K562 (cell line): ENCODE measurements around the gene KLHL25. TPM values are rescaled to one million over a fixed set of nuclear protein-coding genes. Genes with fewer than 3 reads are reported as not detected.

Experiments
- ATAC-seq: fragments of 200-7000 bp; cut with Tn5 transposase; 3 replicates; pipeline ENCODE4 v1.9.1; 2020; ENCODE audit warnings: moderate library complexity
- BruUV-seq: library from RNA; stranded (reverse); fragments of 400-500 nt; replicated peaks from 2 replicates; lab custom pipeline; 2021; lab: Mats Ljungman, UMichigan
- CTCF ChIA-PET: fragments of 300-600 bp; formaldehyde crosslinking; extraction: SDS; loops from one replicate; lab custom pipeline; 2021; ENCODE audit warnings: low intra/inter-chr PET ratio; lab: Yijun Ruan, JAX
- POLR2A ChIA-PET: fragments of 300-600, 350-650 bp; sonication (Branson Sonifier 250); formaldehyde crosslinking; extraction: SDS; loops from one replicate; lab custom pipeline; 2021; ENCODE audit warnings: antibody characterized with exemption, inconsistent platforms; lab: Yijun Ruan, JAX
- DNase-seq, 4 experiments: peaks; one replicate each; pipeline versions ENCODE4 v3.0.0 to v3.0.0-alpha.2; 2011 to 2018; ENCODE audit warnings: low spot score in 3 of 4, mixed read lengths in 3 of 4; ENCODE audit errors: extremely low read depth in 1 of 4
- FAIRE-seq: peaks from 2 replicates; lab custom pipeline; 2011; peaks lifted over from hg19 to GRCh38; lab: Jason Lieb, UNC
- H2AFZ ChIP-seq: 2 replicates; pipeline ENCODE4 v1.6.0; 2011; ENCODE audit warnings: low read depth, low read length, control low read depth, inconsistent platforms
- H3K27ac ChIP-seq: fragments of 200-600 bp; 3 replicates; pipeline ENCODE4 v1.8.0; 2011; ENCODE audit warnings: low read depth, mild to moderate bottlenecking, control low read depth, inconsistent platforms, low read length, moderate library complexity, mixed read lengths; ENCODE audit errors: extremely low read depth
- H3K27me3 ChIP-seq, 2 experiments: fragments of 300-600 bp in 1 of 2; 2 replicates in 1 of 2; 3 replicates in 1 of 2; pipeline versions ENCODE4 v1.6.0 to v1.8.0; 2011; ENCODE audit warnings: inconsistent platforms in 2 of 2, low read length in 2 of 2, mild to moderate bottlenecking in 1 of 2, mixed read lengths in 1 of 2, moderate library complexity in 1 of 2; ENCODE audit not compliant: control insufficient read depth in 2 of 2, insufficient read depth in 2 of 2
- H3K36me3 ChIP-seq: fragments of 300-600 bp; 3 replicates; pipeline ENCODE4 v1.8.0; 2011; ENCODE audit warnings: mild to moderate bottlenecking, low read length, inconsistent platforms; ENCODE audit not compliant: control insufficient read depth, insufficient read depth
- H3K4me1 ChIP-seq, 2 experiments: fragments of 200-600 bp in 1 of 2; replicated peaks in 1 of 2; 2 replicates in 1 of 2; 3 replicates in 1 of 2; pipeline versions ENCODE4 v1.5.1 to v1.8.0; 2011; ENCODE audit warnings: inconsistent platforms in 2 of 2, low read length in 2 of 2, mild to moderate bottlenecking in 1 of 2, mixed read lengths in 1 of 2, moderate library complexity in 1 of 2; ENCODE audit not compliant: control insufficient read depth in 2 of 2, insufficient read depth in 2 of 2
- H3K4me2 ChIP-seq: 2 replicates; pipeline ENCODE4 v1.6.1; 2011; ENCODE audit warnings: low read length, control low read depth, inconsistent platforms, mixed read lengths; ENCODE audit not compliant: insufficient read depth
- H3K4me3 ChIP-seq: fragments of 200-600 bp; sonication (generic), shearing (Covaris generic); 2 replicates; pipeline ENCODE4 v1.5.1; 2016; ENCODE audit warnings: control low read depth, inconsistent platforms
- H3K79me2 ChIP-seq: fragments of 200-600 bp; 3 replicates; pipeline ENCODE4 v1.8.0; 2011; ENCODE audit warnings: low read length, inconsistent platforms; ENCODE audit not compliant: control insufficient read depth, insufficient read depth
- H3K9ac ChIP-seq, 2 experiments: 2 replicates each; pipeline versions ENCODE4 v1.6.0 to v1.6.1; 2011; ENCODE audit warnings: low read depth in 2 of 2, low read length in 2 of 2, control low read depth in 1 of 2, inconsistent platforms in 1 of 2, mild to moderate bottlenecking in 1 of 2, mixed read lengths in 1 of 2; ENCODE audit not compliant: insufficient read depth in 1 of 2
- H3K9me1 ChIP-seq: one replicate; pipeline ENCODE4 v1.6.0; 2011; ENCODE audit warnings: inconsistent platforms, mild to moderate bottlenecking, low read length, moderate library complexity; ENCODE audit not compliant: control insufficient read depth, insufficient read depth
- H3K9me3 ChIP-seq: replicated peaks from 2 replicates; pipeline ENCODE4 v1.5.1; 2011; ENCODE audit warnings: low read depth, low read length, inconsistent platforms; ENCODE audit not compliant: control insufficient read depth, insufficient read depth
- H4K20me1 ChIP-seq: replicated peaks from 2 replicates; pipeline ENCODE4 v1.6.1; 2011; ENCODE audit warnings: low read length, inconsistent platforms, mixed read lengths; ENCODE audit not compliant: control insufficient read depth, insufficient read depth
- BRF1 ChIP-seq: IDR thresholded peaks from 3 replicates; pipeline ENCODE4 v1.6.1; 2011; ENCODE audit warnings: borderline replicate concordance, mild to moderate bottlenecking; ENCODE audit not compliant: insufficient read length; ENCODE audit errors: extremely low read depth
- CBX1 ChIP-seq: sonication (generic); IDR thresholded peaks from 2 replicates; pipeline ENCODE4 v1.6.1; 2016; ENCODE audit warnings: antibody characterized with exemption, low read depth, mild to moderate bottlenecking
- GTF2B ChIP-seq: IDR thresholded peaks from 2 replicates; pipeline ENCODE4 v1.6.1; 2011; ENCODE audit not compliant: insufficient read length; ENCODE audit errors: extremely low read depth
- HMG20A ChIP-seq: fragments of 450-650 bp; formaldehyde crosslinking; conservative IDR thresholded peaks from 2 replicates; pipeline ENCODE4 v1.4.0; 2020; ENCODE audit warnings: mild to moderate bottlenecking, mixed read lengths
- KAT7 ChIP-seq: sonication (generic); formaldehyde crosslinking; IDR thresholded peaks from 2 replicates; pipeline ENCODE4 v1.8.0; 2022; ENCODE audit warnings: missing genetic modification reagents, mild to moderate bottlenecking, borderline replicate concordance
- THRB ChIP-seq: fragments of 450-650 bp; formaldehyde crosslinking; conservative IDR thresholded peaks from 2 replicates; pipeline ENCODE4 v1.4.0; 2022; ENCODE audit warnings: mild to moderate bottlenecking, missing genetic modification characterization
- ZNF717 ChIP-seq: fragments of 250-450 bp; sonication (Bioruptor Pico); IDR thresholded peaks from 2 replicates; pipeline ENCODE4 v1.5.0; 2021
- WGBS: fragments of 100-300 bp; shearing (Covaris generic); methylation state at CpG from one replicate; pipeline ENCODE4 v1.1.6; 2016; ENCODE audit warnings: low coverage, mixed read lengths; ENCODE audit not compliant: insufficient coverage; ENCODE audit errors: missing lambda C conversion rate; 5-methylcytosine and 5-hydroxymethylcytosine counted together
- in situ Hi-C: fragments of 300-500 bp; cut with MboI; formaldehyde crosslinking; loops from 4 replicates; pipeline ENCODE4 v1.15.0; 2018; ENCODE audit warnings: inconsistent platforms, mixed read lengths
- intact Hi-C: fragments of 100-400 bp; cut with micrococcal nuclease; formaldehyde crosslinking; loops from 2 replicates; pipeline ENCODE4 v1.14.2; 2022
- polyA plus RNA-seq, 8 experiments: library from polyadenylated mRNA; depleted of rRNA in 4 of 8; stranded (reverse) in 5 of 8; unstranded in 3 of 8; fragments of >200 nt; fragmentation: Nextera tagmentation in 2 of 8; fragmentation: Illumina TruSeq in 1 of 8; extraction: Ambion mirVana in 2 of 8; extraction: Trizol in 1 of 8; gene quantifications; 2 replicates each; pipeline versions ENCODE4 v1.2.1 to v1.2.3, GENCODE V29; 2011 to 2014; ENCODE audit warnings: inconsistent platforms in 1 of 8, missing spikeins in 1 of 8
- total RNA-seq, 7 experiments: library from RNA; depleted of rRNA in 6 of 7; stranded (reverse); fragments of >200 nt in 6 of 7; fragmentation: Illumina TruSeq in 2 of 7; extraction: Trizol in 2 of 7; gene quantifications; 2 replicates each; pipeline versions ENCODE4 v1.2.1 to v1.2.3, GENCODE V29; 2011 to 2021; ENCODE audit warnings: low replicate concordance in 1 of 7
- TF ChIP-seq, protein P1 (sequence below): fragments of 250-450 bp; sonication (Bioruptor Pico); IDR thresholded peaks from 2 replicates; pipeline ENCODE4 v1.5.0; 2020; ENCODE audit warnings: mild to moderate bottlenecking

KLHL25 gene
- total and polyA plus RNA-seq, 9 of the 15 experiments (the other 6 are each of a cell fraction or from before 2014, with no cell fraction given) = 0.04 to 0.14 (median 0.10) TPM; not detected in 3

DNA sequence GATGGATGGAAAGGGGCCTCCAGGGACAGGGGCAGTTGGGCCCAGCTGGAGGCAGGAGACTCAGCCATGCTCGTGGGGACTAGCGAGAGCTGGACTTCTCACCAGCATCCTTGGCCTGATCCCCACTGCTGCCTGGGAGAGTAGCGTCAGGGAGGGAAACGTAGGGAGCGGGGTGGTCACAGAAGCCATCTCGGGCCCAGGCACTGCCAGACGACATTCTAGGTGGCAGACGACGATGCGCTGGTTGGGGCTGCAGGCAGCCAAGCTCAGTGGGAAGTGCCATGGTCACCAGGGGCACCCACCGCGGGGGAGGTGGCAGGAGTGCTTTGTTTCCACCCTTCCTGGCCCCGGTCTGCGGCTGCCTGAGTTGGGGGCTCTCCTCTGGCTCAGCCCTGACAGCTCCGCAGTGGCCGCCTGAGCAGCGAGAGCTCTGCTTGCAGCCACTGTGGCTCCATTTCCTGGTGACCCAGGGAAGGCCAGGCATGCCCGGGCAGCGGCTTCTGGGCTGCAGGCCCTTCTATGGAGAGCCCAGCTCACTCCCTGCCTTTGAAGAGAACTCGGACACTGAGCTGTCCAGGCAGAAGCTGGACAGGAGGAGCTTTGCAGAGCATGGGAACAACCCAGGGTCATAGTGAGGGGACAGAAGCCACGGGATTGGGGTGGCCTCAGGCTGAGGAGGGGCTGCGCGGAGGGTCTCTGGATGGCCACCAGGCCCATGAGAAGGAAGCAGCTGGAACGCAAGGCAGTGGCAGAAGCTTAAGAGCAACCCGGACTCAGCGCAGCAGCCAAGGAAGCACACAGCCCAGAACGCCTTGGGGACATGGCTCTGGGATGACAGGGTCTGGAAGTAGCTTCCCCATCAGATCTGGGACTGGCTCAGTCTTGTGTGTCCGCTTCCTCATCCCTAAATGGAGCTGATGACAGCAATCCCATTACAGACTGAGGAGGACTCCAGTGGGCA lies 30.8 kb downstream of the KLHL25 start (continued):
- no peak for TF ChIP-seq KAT7 (CRISPR knock-in tag)
- no peak for TF ChIP-seq THRB (CRISPR knock-in tag)

DNA sequence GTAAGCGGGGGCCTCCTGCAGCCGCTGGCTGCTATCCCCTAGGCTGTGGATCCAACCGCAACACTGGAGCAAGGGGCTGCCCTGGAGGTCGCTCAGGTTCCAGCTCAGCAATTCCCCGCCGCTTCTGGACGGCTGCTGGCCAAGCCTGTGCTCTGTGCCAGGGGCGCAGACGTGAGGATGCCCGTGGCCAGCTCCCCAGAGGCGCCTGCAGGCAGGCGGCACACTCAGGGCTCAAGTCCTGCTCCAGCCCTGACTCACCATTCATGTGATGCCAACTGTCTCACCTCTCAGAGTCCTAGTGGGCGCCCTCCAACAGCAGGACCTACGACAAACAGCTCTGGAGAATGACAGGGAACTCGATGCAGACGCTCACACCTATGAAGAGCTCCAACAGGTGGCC lies 31.6 kb downstream of the KLHL25 start:
- Histone ChIP-seq H3K9me1 (peaks cover 3% of the 10 kb centered on the region), H3K9ac (no peak overlapping the region), H3K4me1 (no peaks in the 10 kb centered on the region), H3K27me3 (peaks cover 2 to 51% of the 10 kb centered on the region in 2 experiments; a peak in 3 of 5 replicates), H3K4me2 (no peak overlapping the region), H4K20me1 (no peaks in the 10 kb centered on the region; the same call in 1 of the 2 replicates), H3K9me3 (no peaks in the 10 kb centered on the region), H3K4me3 (no peak overlapping the region), H3K79me2 (no peaks in the 10 kb centered on the region), H3K27ac (no peak overlapping the region), H2AFZ (no peak overlapping the region), H3K36me3 (no peaks in the 10 kb centered on the region)
- no peak for ATAC-seq
- BruUV-seq = no TSS peak
- ChIA-PET POLR2A (no interaction called here), CTCF (no interaction called here)
- DNase-seq = no peak
- TF ChIP-seq GTF2B = no peak
- TF ChIP-seq HMG20A (CRISPR knock-in tag) = no peak
- TF ChIP-seq, protein P1, sequence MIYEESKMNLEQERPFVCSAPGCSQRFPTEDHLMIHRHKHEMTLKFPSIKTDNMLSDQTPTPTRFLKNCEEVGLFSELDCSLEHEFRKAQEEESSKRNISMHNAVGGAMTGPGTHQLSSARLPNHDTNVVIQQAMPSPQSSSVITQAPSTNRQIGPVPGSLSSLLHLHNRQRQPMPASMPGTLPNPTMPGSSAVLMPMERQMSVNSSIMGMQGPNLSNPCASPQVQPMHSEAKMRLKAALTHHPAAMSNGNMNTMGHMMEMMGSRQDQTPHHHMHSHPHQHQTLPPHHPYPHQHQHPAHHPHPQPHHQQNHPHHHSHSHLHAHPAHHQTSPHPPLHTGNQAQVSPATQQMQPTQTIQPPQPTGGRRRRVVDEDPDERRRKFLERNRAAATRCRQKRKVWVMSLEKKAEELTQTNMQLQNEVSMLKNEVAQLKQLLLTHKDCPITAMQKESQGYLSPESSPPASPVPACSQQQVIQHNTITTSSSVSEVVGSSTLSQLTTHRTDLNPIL = no peak
- TF ChIP-seq BRF1 = no peak
- no peak for TF ChIP-seq ZNF717
- TF ChIP-seq CBX1 = no peak
- no peak for FAIRE-seq
- intact Hi-C loops = no loop called here
- in situ Hi-C loops = no loop called here
- WGBS = 0% methylated on average over 9 of the region's 16 CpGs
